Neural cell (in vitro differentiated cells): ENCODE results near the gene FILIP1.

ENCODE experiments used
- EP300 ChIP-seq: fragments of 450-650 bp; conservative IDR thresholded peaks from 2 replicates; pipeline ENCODE4 v1.6.1; 2014; ENCODE audit warnings: antibody characterized with exemption, mild to moderate bottlenecking, moderate library complexity; ENCODE audit not compliant: poor library complexity, severe bottlenecking
- EZH2 ChIP-seq: fragments of 200-600, 300-800 bp; shearing (Covaris generic), sonication (generic); IDR thresholded peaks from 2 replicates; pipeline ENCODE4 v1.6.1; 2014; ENCODE audit warnings: antibody characterized with exemption, low read length, borderline replicate concordance, mild to moderate bottlenecking; ENCODE audit not compliant: insufficient read depth, poor library complexity, severe bottlenecking
- MXI1 ChIP-seq: fragments of 450-650 bp; conservative IDR thresholded peaks from 2 replicates; pipeline ENCODE4 v1.6.1; 2014; ENCODE audit warnings: antibody characterized with exemption, mild to moderate bottlenecking; ENCODE audit not compliant: poor library complexity, severe bottlenecking
- POLR2AphosphoS5 ChIP-seq: IDR thresholded peaks from 2 replicates; pipeline ENCODE4 v1.6.1; 2012
- RAD21 ChIP-seq: fragments of 450-650 bp; conservative IDR thresholded peaks from 2 replicates; pipeline ENCODE4 v1.6.1; 2014; ENCODE audit warnings: antibody characterized with exemption, mild to moderate bottlenecking, moderate library complexity
- TAF1 ChIP-seq: IDR thresholded peaks from 2 replicates; pipeline ENCODE4 v1.6.1; 2012; ENCODE audit warnings: low read depth
- TF ChIP-seq, protein P1 (sequence below): fragments of 450-650 bp; IDR thresholded peaks from 2 replicates; pipeline ENCODE4 v1.5.1; 2014; ENCODE audit warnings: antibody characterized with exemption, mild to moderate bottlenecking, moderate library complexity; ENCODE audit not compliant: poor library complexity, severe bottlenecking
- TF ChIP-seq, protein P2 (sequence below): IDR thresholded peaks from 2 replicates; pipeline ENCODE4 v1.6.1; 2012; ENCODE audit warnings: borderline replicate concordance

DNA sequence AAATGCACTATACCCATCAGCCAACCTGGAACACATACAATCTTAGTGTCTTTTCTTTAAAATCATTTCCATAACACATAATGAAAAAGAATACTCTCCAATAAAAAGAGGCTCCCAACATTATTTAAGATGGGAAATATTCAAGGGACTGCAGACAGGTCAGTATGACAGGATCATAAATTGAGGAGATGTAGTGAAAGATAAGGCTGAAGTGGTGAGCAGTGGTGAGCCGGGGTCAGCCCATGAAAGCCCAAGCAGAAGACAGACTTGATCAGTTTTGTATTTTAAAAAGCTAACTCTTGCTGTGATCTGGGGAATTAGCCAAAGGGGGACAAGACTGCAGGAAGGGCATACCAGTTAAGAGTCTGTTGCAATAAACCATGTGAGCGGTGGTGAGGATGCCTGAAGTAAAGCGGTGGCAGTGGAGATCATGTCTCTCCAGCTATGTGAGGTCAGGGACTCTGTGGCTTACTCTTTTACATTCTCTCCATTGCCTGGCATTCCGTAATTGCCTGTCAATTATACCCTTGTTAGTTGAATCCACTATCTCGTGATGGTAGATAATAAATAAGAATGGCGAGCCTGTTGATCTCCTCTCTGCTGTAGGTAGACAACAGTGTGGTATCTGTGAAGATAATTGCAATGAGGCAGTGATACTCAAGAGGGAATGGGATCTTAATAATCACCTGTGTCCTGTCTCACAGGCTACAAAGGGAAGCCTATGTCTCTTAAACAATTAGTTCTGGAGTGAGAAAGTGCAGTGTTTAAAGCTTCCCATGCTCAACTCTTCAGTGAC is 97.4 kb downstream of the FILIP1 start:
- TF ChIP-seq, protein P1, sequence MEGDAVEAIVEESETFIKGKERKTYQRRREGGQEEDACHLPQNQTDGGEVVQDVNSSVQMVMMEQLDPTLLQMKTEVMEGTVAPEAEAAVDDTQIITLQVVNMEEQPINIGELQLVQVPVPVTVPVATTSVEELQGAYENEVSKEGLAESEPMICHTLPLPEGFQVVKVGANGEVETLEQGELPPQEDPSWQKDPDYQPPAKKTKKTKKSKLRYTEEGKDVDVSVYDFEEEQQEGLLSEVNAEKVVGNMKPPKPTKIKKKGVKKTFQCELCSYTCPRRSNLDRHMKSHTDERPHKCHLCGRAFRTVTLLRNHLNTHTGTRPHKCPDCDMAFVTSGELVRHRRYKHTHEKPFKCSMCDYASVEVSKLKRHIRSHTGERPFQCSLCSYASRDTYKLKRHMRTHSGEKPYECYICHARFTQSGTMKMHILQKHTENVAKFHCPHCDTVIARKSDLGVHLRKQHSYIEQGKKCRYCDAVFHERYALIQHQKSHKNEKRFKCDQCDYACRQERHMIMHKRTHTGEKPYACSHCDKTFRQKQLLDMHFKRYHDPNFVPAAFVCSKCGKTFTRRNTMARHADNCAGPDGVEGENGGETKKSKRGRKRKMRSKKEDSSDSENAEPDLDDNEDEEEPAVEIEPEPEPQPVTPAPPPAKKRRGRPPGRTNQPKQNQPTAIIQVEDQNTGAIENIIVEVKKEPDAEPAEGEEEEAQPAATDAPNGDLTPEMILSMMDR: no peak
- TF ChIP-seq TAF1 (no peak), POLR2AphosphoS5 (no peak), EZH2 (no peak), MXI1 (no peak), EP300 (no peak), RAD21 (no peak)
- TF ChIP-seq, protein P2, sequence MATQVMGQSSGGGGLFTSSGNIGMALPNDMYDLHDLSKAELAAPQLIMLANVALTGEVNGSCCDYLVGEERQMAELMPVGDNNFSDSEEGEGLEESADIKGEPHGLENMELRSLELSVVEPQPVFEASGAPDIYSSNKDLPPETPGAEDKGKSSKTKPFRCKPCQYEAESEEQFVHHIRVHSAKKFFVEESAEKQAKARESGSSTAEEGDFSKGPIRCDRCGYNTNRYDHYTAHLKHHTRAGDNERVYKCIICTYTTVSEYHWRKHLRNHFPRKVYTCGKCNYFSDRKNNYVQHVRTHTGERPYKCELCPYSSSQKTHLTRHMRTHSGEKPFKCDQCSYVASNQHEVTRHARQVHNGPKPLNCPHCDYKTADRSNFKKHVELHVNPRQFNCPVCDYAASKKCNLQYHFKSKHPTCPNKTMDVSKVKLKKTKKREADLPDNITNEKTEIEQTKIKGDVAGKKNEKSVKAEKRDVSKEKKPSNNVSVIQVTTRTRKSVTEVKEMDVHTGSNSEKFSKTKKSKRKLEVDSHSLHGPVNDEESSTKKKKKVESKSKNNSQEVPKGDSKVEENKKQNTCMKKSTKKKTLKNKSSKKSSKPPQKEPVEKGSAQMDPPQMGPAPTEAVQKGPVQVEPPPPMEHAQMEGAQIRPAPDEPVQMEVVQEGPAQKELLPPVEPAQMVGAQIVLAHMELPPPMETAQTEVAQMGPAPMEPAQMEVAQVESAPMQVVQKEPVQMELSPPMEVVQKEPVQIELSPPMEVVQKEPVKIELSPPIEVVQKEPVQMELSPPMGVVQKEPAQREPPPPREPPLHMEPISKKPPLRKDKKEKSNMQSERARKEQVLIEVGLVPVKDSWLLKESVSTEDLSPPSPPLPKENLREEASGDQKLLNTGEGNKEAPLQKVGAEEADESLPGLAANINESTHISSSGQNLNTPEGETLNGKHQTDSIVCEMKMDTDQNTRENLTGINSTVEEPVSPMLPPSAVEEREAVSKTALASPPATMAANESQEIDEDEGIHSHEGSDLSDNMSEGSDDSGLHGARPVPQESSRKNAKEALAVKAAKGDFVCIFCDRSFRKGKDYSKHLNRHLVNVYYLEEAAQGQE: no peak
